ENCODE data around the gene GIGYF2. TPM values are rescaled to one million over a fixed set of nuclear protein-coding genes. Genes with fewer than 3 reads are reported as not detected.
"Not testable (repeated sequence)": the region's sequence is repeated elsewhere in the genome, so short reads cannot be mapped to it uniquely, and the experiment has no call there.

The GIGYF2 gene
- polyA plus RNA-seq, 1 donor (not counting 4 experiments of a cell fraction or from before 2014, with no cell fraction given), result 35.5 TPM

GRCh38 chr2:232714969-232715368, 17.8 kb downstream of the GIGYF2 start:
- H3K27me3 ChIP-seq (ENCODE audit: control insufficient read depth, extremely low read depth, insufficient read depth, low read length), result no peaks in the 10 kb centered on the region
- no peak for TF ChIP-seq CTCF (optimal IDR thresholded peaks at IDR 0.05 in 1 of 3, IDR thresholded peaks at IDR 0.05 in 1 of 3, conservative IDR thresholded peaks at IDR 0.05 in 1 of 3; ENCODE audit: extremely low read depth in 1 of 3, insufficient read depth in 2 of 3, low read length in 3 of 3)
- no peak for TF ChIP-seq EZH2 (IDR thresholded peaks at IDR 0.05; ENCODE audit: low read length)
- FAIRE-seq (peak; percentile 44), DNase-seq (ENCODE audit: low read depth, low spot score) (no peak)
- peaks cover 3% of the 10 kb centered on the region for H4K20me1 ChIP-seq (ENCODE audit: control insufficient read depth, extremely low read depth, insufficient read depth, low read length)
- H3K9me3 ChIP-seq (ENCODE audit: control insufficient read depth, low read depth, low read length), result no peaks in the 10 kb centered on the region
- H3K4me2 ChIP-seq (ENCODE audit: control insufficient read depth, extremely low read depth, insufficient read depth, low read depth, low read length), result no peak overlapping the region
- H3K9ac ChIP-seq (ENCODE audit: control insufficient read depth, extremely low read depth, insufficient read depth, low read length), result no peak overlapping the region
- H3K27ac ChIP-seq (ENCODE audit: control insufficient read depth, insufficient read depth, low read length), result no peak overlapping the region
- H3K9me1 ChIP-seq (ENCODE audit: control insufficient read depth, extremely low read depth, insufficient read depth, low read length), result no peaks in the 10 kb centered on the region
- no peak overlapping the region for H2AFZ ChIP-seq (ENCODE audit: control insufficient read depth, low read length)
- H3K4me3 ChIP-seq (ENCODE audit: control insufficient read depth in 2 of 3, extremely low read depth in 1 of 3, insufficient read depth in 2 of 3, low read depth in 1 of 3, low read length in 3 of 3), result no peak overlapping the region
- peaks cover 0 to 5% of the 10 kb centered on the region in 2 experiments for H3K36me3 ChIP-seq (ENCODE audit: control insufficient read depth in 2 of 2, extremely low read depth in 1 of 2, insufficient read depth in 2 of 2, low read length in 2 of 2)
- peaks cover 3% of the 10 kb centered on the region for H3K4me1 ChIP-seq (ENCODE audit: control insufficient read depth, extremely low read depth, insufficient read depth, low read length)
- peaks cover 86% of the 10 kb centered on the region for H3K79me2 ChIP-seq (ENCODE audit: control insufficient read depth, insufficient read depth, low read length)
- dilution Hi-C loops (cut with MboI; ENCODE audit: extremely low pct_ligation_motif_present, low sequenced_read_pairs), result no loop called here

GRCh38 chr2:232720056-232720455, 22.9 kb downstream of the GIGYF2 start:
- not testable (repeated sequence) for H3K4me3 ChIP-seq (ENCODE audit: control insufficient read depth in 2 of 3, extremely low read depth in 1 of 3, insufficient read depth in 2 of 3, low read depth in 1 of 3, low read length in 3 of 3)

GRCh38 chr2:232721261-232721660, 24.1 kb downstream of the GIGYF2 start:
- Histone ChIP-seq H4K20me1 (ENCODE audit: control insufficient read depth, extremely low read depth, insufficient read depth, low read length) (peaks cover 7% of the 10 kb centered on the region), H2AFZ (ENCODE audit: control insufficient read depth, low read length) (no peak overlapping the region), H3K79me2 (ENCODE audit: control insufficient read depth, insufficient read depth, low read length) (peaks cover 77% of the 10 kb centered on the region), H3K27me3 (ENCODE audit: control insufficient read depth, extremely low read depth, insufficient read depth, low read length) (no peaks in the 10 kb centered on the region), H3K9me1 (ENCODE audit: control insufficient read depth, extremely low read depth, insufficient read depth, low read length) (no peaks in the 10 kb centered on the region), H3K4me3 (ENCODE audit: control insufficient read depth in 2 of 3, extremely low read depth in 1 of 3, insufficient read depth in 2 of 3, low read depth in 1 of 3, low read length in 3 of 3) (no peak overlapping the region), H3K4me1 (ENCODE audit: control insufficient read depth, extremely low read depth, insufficient read depth, low read length) (no peaks in the 10 kb centered on the region), H3K36me3 (ENCODE audit: control insufficient read depth in 2 of 2, extremely low read depth in 1 of 2, insufficient read depth in 2 of 2, low read length in 2 of 2) (peaks cover 10 to 11% of the 10 kb centered on the region in 2 experiments), H3K9me3 (ENCODE audit: control insufficient read depth, low read depth, low read length) (no peaks in the 10 kb centered on the region), H3K9ac (ENCODE audit: control insufficient read depth, extremely low read depth, insufficient read depth, low read length) (no peak overlapping the region), H3K4me2 (ENCODE audit: control insufficient read depth, extremely low read depth, insufficient read depth, low read depth, low read length) (no peak overlapping the region), H3K27ac (ENCODE audit: control insufficient read depth, insufficient read depth, low read length) (no peak overlapping the region)
- no peak for TF ChIP-seq CTCF (optimal IDR thresholded peaks at IDR 0.05 in 1 of 3, IDR thresholded peaks at IDR 0.05 in 1 of 3, conservative IDR thresholded peaks at IDR 0.05 in 1 of 3; ENCODE audit: extremely low read depth in 1 of 3, insufficient read depth in 2 of 3, low read length in 3 of 3)
- no peak for TF ChIP-seq EZH2 (IDR thresholded peaks at IDR 0.05; ENCODE audit: low read length)
- FAIRE-seq (peak; percentile 39), DNase-seq (ENCODE audit: low read depth, low spot score) (no peak)
- dilution Hi-C loops (cut with MboI; ENCODE audit: extremely low pct_ligation_motif_present, low sequenced_read_pairs), result no loop called here

More at GRCh38 chr2:232720056-232720455, 22.9 kb downstream of the GIGYF2 start:
- Histone ChIP-seq H3K36me3 (ENCODE audit: control insufficient read depth in 2 of 2, extremely low read depth in 1 of 2, insufficient read depth in 2 of 2, low read length in 2 of 2) (peaks cover 6 to 11% of the 10 kb centered on the region in 2 experiments), H3K79me2 (ENCODE audit: control insufficient read depth, insufficient read depth, low read length) (peaks cover 79% of the 10 kb centered on the region)
- H3K4me1 ChIP-seq (ENCODE audit: control insufficient read depth, extremely low read depth, insufficient read depth, low read length); dilution Hi-C loops (cut with MboI; ENCODE audit: extremely low pct_ligation_motif_present, low sequenced_read_pairs); H3K27me3 ChIP-seq (ENCODE audit: control insufficient read depth, extremely low read depth, insufficient read depth, low read length); H4K20me1 ChIP-seq (ENCODE audit: control insufficient read depth, extremely low read depth, insufficient read depth, low read length); H3K9ac ChIP-seq (ENCODE audit: control insufficient read depth, extremely low read depth, insufficient read depth, low read length); DNase-seq (ENCODE audit: low read depth, low spot score); H3K27ac ChIP-seq (ENCODE audit: control insufficient read depth, insufficient read depth, low read length); H3K9me1 ChIP-seq (ENCODE audit: control insufficient read depth, extremely low read depth, insufficient read depth, low read length); FAIRE-seq; H2AFZ ChIP-seq (ENCODE audit: control insufficient read depth, low read length); H3K4me2 ChIP-seq (ENCODE audit: control insufficient read depth, extremely low read depth, insufficient read depth, low read depth, low read length); H3K9me3 ChIP-seq (ENCODE audit: control insufficient read depth, low read depth, low read length): not testable (repeated sequence)
